ENCODE results near the gene EPO. TPM values are rescaled to one million over a fixed set of nuclear protein-coding genes. Genes with fewer than 3 reads are reported as not detected.

The EPO gene
- 0.07 to 0.23 TPM in 2 of 5 replicates, not detected in the others for total RNA-seq (2022; extraction: Qiagen RNA extraction; ENCODE audit: low read depth)

GRCh38 chr7:100720279-100720670 lies at the start of gene EPO:
EPO (plus strand) TSS chr7:100720468; CDS start chr7:100720981, 513 bp downstream.

GRCh38 chr7:100673302-100673941 lies 46.8 kb upstream of the EPO start, which contains the start of gene GNB2:
GNB2 (plus strand) TSS chr7:100673740; CDS start chr7:100676266, 2,526 bp downstream.

DNA sequence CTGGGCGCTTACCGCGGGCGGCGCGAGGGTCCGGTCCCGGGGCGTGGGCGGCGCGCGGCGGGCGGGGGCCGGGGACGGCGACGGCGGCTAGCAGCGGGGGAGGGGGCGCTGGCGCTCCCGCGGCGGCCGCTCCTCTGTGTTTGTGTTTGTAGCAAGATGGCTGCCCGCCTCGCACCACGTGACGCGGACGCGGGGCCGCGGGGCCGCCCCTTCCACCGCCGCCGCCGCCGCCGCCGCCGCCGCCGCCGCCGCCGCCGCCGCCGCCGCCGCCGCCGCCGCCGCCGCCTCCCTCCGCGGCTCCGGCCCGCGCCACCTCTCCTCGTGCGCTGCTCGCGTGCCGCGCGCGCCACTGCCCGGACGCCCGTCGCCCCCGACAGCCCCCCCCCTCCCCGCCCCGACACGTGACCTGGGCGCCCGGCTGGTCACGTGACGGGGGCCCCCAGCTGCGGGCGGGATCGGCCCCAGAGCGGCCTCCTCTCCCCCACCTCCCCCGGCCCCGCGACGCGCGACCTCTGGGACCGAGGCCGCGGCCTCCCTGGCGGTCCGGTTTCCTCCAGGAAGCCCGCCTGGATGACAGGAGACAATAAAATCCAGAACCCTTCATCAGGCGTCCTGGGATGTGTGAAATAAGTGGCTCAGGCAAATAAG lies 26.0 kb upstream of the EPO start, which contains the start of gene GIGYF1:
Gene GIGYF1, minus strand, starts transcription at position 153 of the 648 bp plus-strand sequence. CDS start 6,012 bp downstream, outside the sequence.

DNA sequence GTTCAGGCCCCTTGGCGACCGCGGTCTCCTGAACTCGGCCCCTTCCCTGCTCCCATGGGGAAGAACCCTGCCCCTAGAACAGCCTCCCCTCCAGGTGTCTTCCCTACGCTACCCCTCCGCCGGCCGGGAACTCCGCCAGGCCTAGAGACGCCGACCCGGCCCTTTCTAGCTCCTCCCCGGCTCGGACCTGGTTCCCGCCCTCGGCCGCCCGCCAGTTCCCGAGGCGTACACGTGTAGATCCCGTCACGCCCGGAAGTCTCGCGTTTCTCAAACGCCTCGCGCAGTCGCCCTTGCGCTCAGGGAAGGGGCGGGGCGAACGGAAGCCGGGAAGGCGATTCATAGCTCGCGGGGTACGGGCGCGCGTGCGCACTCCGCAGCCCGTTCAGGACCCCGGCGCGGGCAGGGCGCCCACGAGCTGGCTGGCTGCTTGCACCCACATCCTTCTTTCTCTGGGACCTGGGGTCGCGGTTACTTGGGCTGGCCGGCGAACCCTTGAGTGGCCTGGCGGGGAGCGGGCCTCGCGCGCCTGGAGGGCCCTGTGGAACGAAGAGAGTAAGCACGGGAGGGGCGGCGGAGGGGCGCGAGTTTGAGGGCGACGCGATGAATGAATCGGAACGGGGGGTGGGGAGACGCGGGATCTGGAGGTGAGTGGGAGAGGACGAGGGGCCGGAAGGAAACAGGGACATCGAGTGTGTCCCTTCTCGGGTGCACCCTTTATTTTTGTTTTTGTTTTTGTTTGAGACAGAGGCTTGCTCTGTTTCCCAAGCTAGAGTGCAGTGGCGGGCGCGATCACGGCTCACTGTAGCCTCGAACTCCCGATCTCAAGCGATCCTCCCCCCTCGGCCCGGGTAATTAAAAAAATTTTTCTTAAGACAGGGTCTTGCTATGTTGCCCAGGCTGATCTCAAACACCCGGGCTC lies 14.3 kb upstream of the EPO start, which contains the start of gene POP7:
Gene POP7, plus strand, starts transcription at position 369 of the 919 bp plus-strand sequence. CDS start 710 bp downstream, outside the sequence.

Other genes with a start within 250 kb of the EPO start
- gene TSC22D4, start 241.3 kb upstream of the EPO start, total RNA-seq (2022; extraction: Qiagen RNA extraction; ENCODE audit: low read depth) = 27.2 to 39.5 TPM (median 29.3 TPM) in 5 replicates
- gene NYAP1, start 236.5 kb upstream of the EPO start, total RNA-seq (2022; extraction: Qiagen RNA extraction; ENCODE audit: low read depth) = 0.64 to 1.6 TPM (median 1.2 TPM) in 5 replicates
- 9.7 to 15.0 TPM (median 14.0 TPM) in 5 replicates for gene AGFG2, start 181.3 kb upstream of the EPO start, total RNA-seq (2022; extraction: Qiagen RNA extraction; ENCODE audit: low read depth)
- gene SAP25, start 146.6 kb upstream of the EPO start, total RNA-seq (2022; extraction: Qiagen RNA extraction; ENCODE audit: low read depth) = 0.42 to 0.76 TPM (median 0.55 TPM) in 3 of 5 replicates, not detected in the others
- 8.9 to 16.3 TPM (median 13.9 TPM) in 5 replicates for gene LRCH4, start 134.3 kb upstream of the EPO start, total RNA-seq (2022; extraction: Qiagen RNA extraction; ENCODE audit: low read depth)
- 0.21 to 0.27 TPM (median 0.27 TPM) in 3 of 5 replicates, not detected in the others for gene FBXO24, start 134.1 kb upstream of the EPO start, total RNA-seq (2022; extraction: Qiagen RNA extraction; ENCODE audit: low read depth)
- gene PCOLCE, start 118.1 kb upstream of the EPO start, total RNA-seq (2022; extraction: Qiagen RNA extraction; ENCODE audit: low read depth) = 6.7 to 10.7 TPM (median 9.0 TPM) in 5 replicates
- 14.6 to 22.8 TPM (median 18.4 TPM) in 5 replicates for gene MOSPD3, start 107.9 kb upstream of the EPO start, total RNA-seq (2022; extraction: Qiagen RNA extraction; ENCODE audit: low read depth)
- 2.0 to 3.3 TPM (median 3.0 TPM) in 5 replicates for gene TFR2, start 78.9 kb upstream of the EPO start, total RNA-seq (2022; extraction: Qiagen RNA extraction; ENCODE audit: low read depth)
- not detected in 5 replicates for gene ACTL6B, start 64.0 kb upstream of the EPO start, total RNA-seq (2022; extraction: Qiagen RNA extraction; ENCODE audit: low read depth)
- 163 to 268 TPM (median 240 TPM) in 5 replicates for gene GNB2, start 46.7 kb upstream of the EPO start, total RNA-seq (2022; extraction: Qiagen RNA extraction; ENCODE audit: low read depth)
- gene GIGYF1, start 26.2 kb upstream of the EPO start, total RNA-seq (2022; extraction: Qiagen RNA extraction; ENCODE audit: low read depth) = 13.1 to 21.3 TPM (median 18.9 TPM) in 5 replicates
- 77.8 to 102 TPM (median 101 TPM) in 5 replicates for gene POP7, start 14.3 kb upstream of the EPO start, total RNA-seq (2022; extraction: Qiagen RNA extraction; ENCODE audit: low read depth)
- not detected in 5 replicates for gene ZAN, start 13.1 kb downstream of the EPO start, total RNA-seq (2022; extraction: Qiagen RNA extraction; ENCODE audit: low read depth)
- 36.4 to 45.6 TPM (median 43.7 TPM) in 5 replicates for gene EPHB4, start 107.1 kb downstream of the EPO start, total RNA-seq (2022; extraction: Qiagen RNA extraction; ENCODE audit: low read depth)
- 11.0 to 15.9 TPM (median 13.4 TPM) in 5 replicates for gene SLC12A9, start 132.2 kb downstream of the EPO start, total RNA-seq (2022; extraction: Qiagen RNA extraction; ENCODE audit: low read depth)
- 40.0 to 57.6 TPM (median 56.1 TPM) in 5 replicates for gene TRIP6, start 146.9 kb downstream of the EPO start, total RNA-seq (2022; extraction: Qiagen RNA extraction; ENCODE audit: low read depth)
- 117 to 160 TPM (median 136 TPM) in 5 replicates for gene SRRT, start 154.6 kb downstream of the EPO start, total RNA-seq (2022; extraction: Qiagen RNA extraction; ENCODE audit: low read depth)
- gene UFSP1, start 169.2 kb downstream of the EPO start, total RNA-seq (2022; extraction: Qiagen RNA extraction; ENCODE audit: low read depth) = 3.5 to 7.4 TPM (median 5.7 TPM) in 5 replicates
- gene ACHE, start 175.4 kb downstream of the EPO start, total RNA-seq (2022; extraction: Qiagen RNA extraction; ENCODE audit: low read depth) = 1.4 to 2.5 TPM (median 2.2 TPM) in 5 replicates
- gene MUC3A, start 229.1 kb downstream of the EPO start, total RNA-seq (2022; extraction: Qiagen RNA extraction; ENCODE audit: low read depth) = 10.0 to 17.6 TPM (median 16.9 TPM) in 5 replicates
- 11.2 to 21.5 TPM (median 18.6 TPM) in 5 replicates for gene MUC12, start 249.1 kb downstream of the EPO start, total RNA-seq (2022; extraction: Qiagen RNA extraction; ENCODE audit: low read depth)

Measured in A549 treated with RU486 at 1 μM for 4 hours (cell line).